Measurements from ENCODE around the gene UNC13A.

DNA sequence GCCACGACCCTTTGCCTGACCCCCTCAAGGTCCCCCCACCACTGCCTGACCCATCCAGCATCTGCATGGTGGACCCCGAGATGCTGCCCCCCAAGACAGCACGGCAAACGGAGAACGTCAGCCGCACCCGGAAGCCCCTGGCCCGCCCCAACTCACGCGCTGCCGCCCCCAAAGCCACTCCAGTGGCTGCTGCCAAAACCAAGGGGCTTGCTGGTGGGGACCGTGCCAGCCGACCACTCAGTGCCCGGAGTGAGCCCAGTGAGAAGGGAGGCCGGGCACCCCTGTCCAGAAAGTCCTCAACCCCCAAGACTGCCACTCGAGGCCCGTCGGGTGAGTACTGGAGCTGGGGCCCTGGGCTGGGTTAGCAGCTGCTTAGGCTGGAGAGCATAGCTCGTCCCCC, 39.7 kb upstream of the UNC13A start:
- TF ChIP-seq CEBPB (IDR thresholded peaks at IDR 0.05; ENCODE audit: low read depth) (no peak), CTCF (IDR thresholded peaks at IDR 0.05 in 2 of 3, conservative IDR thresholded peaks at IDR 0.05 in 1 of 3; ENCODE audit: borderline replicate concordance in 1 of 3, insufficient read depth in 1 of 3, low read depth in 2 of 3, low read length in 2 of 3) (no peak), REST (IDR thresholded peaks at IDR 0.05; ENCODE audit: low read depth) (no peak), EZH2 (IDR thresholded peaks at IDR 0.05) (no peak), EGR1 (IDR thresholded peaks at IDR 0.05; ENCODE audit: low read depth) (no peak), POLR2A (IDR thresholded peaks at IDR 0.05; ENCODE audit: borderline replicate concordance, extremely low read depth, insufficient read depth, insufficient read length) (no peak), RAD21 (IDR thresholded peaks at IDR 0.05; ENCODE audit: low read depth) (no peak), SP1 (IDR thresholded peaks at IDR 0.05; ENCODE audit: low read depth) (no peak), SRF (IDR thresholded peaks at IDR 0.05; ENCODE audit: low read depth) (no peak), EZH2phosphoT487 (IDR thresholded peaks at IDR 0.05; ENCODE audit: borderline replicate concordance) (no peak)
- TF ChIP-seq, protein P1, sequence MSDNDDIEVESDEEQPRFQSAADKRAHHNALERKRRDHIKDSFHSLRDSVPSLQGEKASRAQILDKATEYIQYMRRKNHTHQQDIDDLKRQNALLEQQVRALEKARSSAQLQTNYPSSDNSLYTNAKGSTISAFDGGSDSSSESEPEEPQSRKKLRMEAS (IDR thresholded peaks at IDR 0.05) = no peak
- TF ChIP-seq, protein P2, sequence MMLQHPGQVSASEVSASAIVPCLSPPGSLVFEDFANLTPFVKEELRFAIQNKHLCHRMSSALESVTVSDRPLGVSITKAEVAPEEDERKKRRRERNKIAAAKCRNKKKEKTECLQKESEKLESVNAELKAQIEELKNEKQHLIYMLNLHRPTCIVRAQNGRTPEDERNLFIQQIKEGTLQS (IDR thresholded peaks at IDR 0.05) = no peak

All from HCT116 (cell line).